GM12865 (cell line): ENCODE measurements around the gene LCLAT1.

Experiments used
- DNase-seq: peaks from one replicate; pipeline ENCODE4 v3.0.0; 2010; ENCODE audit warnings: low read depth
- H3K4me3 ChIP-seq: 2 replicates; pipeline ENCODE4 v1.5.1; 2011; ENCODE audit warnings: mild to moderate bottlenecking, low read depth, low read length, control low read depth
- TF ChIP-seq, protein P1 (sequence below): IDR thresholded peaks from 2 replicates; pipeline ENCODE4 v1.5.1; 2011; ENCODE audit warnings: low read length, control low read depth, low read depth, inconsistent platforms; ENCODE audit not compliant: insufficient read depth; ENCODE audit errors: missing control alignments

The LCLAT1 gene

DNA sequence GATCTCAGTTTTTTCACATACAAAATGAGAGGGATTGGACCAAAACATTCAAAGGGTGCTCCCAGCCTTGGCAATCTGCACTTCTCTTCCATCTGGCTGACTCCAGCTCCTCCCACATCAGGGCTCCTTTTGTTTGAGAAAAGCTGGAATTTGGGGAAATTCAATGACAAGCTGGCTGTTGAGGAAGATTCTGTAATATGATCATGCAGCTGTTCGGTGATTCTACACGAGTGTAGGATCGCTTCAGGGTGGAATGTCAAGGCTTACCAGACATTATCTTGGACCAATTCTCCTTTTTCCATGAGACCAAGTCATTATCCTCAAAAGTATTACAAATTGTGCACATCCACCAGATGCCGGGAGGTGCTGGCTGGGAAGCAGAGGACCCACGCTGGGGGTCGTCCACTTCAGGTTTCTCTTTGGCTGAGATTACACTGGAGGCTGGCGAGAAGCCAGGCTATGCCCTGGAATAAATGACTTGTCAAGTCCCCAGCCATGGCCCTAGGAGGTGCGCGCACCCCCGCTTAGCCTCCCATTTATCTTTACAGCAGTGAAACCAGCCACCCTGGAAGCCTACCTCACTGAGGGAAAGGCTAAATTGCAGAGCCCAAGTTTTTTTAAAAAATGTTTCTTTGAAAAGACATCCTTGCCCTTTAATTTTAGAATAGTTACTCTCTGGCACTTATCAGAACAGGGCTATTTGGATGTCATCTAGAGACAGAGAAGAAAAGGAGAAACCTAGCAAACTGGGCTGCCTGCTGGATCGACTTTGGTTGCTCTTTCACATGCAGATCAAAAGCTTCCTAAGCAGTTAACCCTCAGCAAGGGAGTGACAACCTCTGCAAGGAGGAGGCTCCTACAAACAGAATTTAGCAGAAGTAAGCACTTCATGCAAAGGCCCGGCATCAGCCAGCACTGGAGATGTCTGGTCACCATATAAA is 42.5 kb upstream of the LCLAT1 start:
- no peak for DNase-seq
- no peak overlapping the region for H3K4me3 ChIP-seq
- TF ChIP-seq, protein P1, sequence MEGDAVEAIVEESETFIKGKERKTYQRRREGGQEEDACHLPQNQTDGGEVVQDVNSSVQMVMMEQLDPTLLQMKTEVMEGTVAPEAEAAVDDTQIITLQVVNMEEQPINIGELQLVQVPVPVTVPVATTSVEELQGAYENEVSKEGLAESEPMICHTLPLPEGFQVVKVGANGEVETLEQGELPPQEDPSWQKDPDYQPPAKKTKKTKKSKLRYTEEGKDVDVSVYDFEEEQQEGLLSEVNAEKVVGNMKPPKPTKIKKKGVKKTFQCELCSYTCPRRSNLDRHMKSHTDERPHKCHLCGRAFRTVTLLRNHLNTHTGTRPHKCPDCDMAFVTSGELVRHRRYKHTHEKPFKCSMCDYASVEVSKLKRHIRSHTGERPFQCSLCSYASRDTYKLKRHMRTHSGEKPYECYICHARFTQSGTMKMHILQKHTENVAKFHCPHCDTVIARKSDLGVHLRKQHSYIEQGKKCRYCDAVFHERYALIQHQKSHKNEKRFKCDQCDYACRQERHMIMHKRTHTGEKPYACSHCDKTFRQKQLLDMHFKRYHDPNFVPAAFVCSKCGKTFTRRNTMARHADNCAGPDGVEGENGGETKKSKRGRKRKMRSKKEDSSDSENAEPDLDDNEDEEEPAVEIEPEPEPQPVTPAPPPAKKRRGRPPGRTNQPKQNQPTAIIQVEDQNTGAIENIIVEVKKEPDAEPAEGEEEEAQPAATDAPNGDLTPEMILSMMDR: no peak

DNA sequence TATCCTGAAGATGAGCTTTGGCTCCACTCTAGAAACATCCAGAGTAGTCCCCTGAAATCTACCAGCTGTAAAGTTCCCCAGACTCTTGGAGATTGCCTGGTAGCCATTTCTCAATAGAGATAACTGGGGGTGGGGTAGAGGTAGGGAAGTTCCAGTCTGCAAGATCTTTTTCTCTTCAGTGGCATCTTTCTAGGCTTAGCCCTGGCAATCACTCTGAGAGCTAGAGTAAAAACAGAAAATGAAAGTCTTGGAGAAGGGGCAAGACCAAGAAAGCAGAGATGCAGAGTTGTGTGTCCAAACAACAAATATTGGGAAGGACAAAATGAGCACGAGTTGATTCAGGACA is 41.8 kb upstream of the LCLAT1 start:
- TF ChIP-seq, protein P1: no peak
- no peak overlapping the region for H3K4me3 ChIP-seq
- no peak for DNase-seq

DNA sequence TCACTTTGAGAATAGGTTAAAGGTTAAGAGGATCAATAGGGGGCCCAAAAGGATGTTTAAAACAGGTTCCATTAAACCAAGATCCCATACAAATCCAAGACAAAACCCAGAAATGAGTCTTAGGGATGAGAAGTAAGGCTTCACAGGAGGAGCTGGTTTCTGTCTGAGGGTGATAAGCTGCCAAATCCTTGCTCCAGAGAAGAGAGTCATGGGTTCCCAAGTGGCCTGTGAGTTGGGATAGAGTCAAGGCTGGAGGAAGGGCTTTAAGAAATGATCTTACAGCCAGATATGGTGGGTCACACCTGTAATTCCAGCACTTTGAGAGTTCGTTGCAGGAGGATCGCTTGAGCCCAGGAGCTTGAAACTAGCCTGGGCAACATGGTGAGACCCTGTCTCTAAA is 40.2 kb upstream of the LCLAT1 start:
- TF ChIP-seq, protein P1: no peak
- no peak for DNase-seq
- H3K4me3 ChIP-seq: no peak overlapping the region

DNA sequence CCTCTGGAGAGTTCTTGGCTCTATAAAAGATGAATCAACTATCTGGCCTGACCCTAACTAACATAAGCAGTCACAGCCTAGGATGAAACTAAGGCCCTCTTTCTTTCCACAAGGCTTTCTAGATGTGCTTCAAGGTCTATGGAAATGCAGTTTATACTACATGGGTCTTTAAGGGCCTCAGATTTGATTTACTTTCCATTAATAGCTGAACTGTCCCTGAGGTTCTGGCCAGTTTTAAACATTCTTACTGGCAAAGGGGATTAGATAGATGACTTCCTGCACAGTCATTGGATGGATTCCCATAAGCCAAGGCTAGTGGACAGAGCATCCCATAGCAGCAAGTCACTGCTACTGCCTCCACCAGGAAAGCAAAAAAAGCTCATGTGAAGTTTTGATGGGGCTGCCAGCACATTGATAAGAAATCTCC is 38.1 kb upstream of the LCLAT1 start:
- no peak for DNase-seq
- H3K4me3 ChIP-seq: no peak overlapping the region

DNA sequence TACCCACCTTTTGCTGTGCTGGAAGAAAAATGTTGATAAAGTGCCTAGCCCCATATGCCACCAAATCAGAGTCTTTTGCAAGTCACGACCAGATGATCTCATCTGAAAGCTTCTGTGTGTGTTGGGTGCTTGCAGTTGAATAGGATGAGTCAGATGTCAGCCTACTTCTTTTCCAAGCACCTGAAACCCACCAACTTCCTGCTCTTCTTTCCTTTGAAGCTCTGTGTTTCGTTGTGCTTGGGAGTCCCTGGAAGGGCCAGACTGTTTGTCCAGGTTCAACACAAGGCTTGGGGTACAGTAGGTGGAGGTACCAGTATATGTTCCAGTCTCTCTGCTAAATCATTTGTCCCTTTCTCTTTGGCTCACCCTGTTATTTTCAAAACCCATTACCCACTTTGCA is 36.8 kb upstream of the LCLAT1 start:
- H3K4me3 ChIP-seq: no peak overlapping the region
- DNase-seq: no peak
- TF ChIP-seq, protein P1: no peak

More for the DNA sequence above, 38.1 kb upstream of the LCLAT1 start:
- TF ChIP-seq, protein P1: no peak

DNA sequence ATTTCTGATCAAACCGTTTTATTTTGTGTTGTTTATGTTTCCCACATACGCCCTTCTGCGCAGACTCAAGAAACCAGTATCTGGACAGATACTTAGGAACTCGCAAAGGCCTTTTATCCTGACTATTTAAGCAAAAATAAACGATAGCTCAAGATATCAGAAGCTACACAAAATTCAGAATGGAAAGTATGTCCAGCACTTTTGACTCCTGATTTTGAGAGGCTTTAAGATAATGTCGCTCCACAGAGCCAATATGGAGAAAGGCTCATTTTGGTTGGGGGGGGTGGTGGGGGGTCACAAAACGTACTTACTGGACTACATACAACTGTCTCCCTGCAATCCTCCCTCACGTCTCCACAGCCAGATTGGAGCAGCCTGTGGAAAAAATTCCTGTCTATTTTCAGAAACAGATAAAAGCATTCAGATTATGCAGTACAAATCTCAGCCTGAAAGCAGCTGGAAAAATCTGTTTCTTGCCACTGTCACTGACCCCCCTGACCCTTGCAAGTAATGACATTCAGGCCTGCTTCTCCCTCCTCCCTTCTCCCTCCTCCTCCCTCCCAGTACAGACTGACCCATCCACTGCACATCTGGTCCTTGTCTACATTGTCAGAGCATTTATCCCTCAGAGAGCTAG is 34.9 kb upstream of the LCLAT1 start:
- TF ChIP-seq, protein P1: no peak
- no peak for DNase-seq
- no peak overlapping the region for H3K4me3 ChIP-seq
